OCI-LY1 (cell line): ENCODE results near the gene PRSS23.

Source experiments
- CTCF ChIP-seq: fragments of 200-600 bp; sonication (generic), shearing (Covaris generic); IDR thresholded peaks from 2 replicates; pipeline ENCODE4 v1.5.1; 2017; ENCODE audit warnings: mild to moderate bottlenecking, antibody characterized with exemption, low read length, moderate library complexity, mixed read lengths
- EZH2 ChIP-seq: fragments of 200-600 bp; sonication (generic), shearing (Covaris generic); IDR thresholded peaks from 2 replicates; pipeline ENCODE4 v1.8.0; 2017; ENCODE audit warnings: borderline replicate concordance, mixed run types, mild to moderate bottlenecking, antibody characterized with exemption, low read length, moderate library complexity, mixed read lengths

- TF ChIP-seq CTCF, result no peak
- no peak for TF ChIP-seq EZH2
Observed at GRCh38 chr11:86769219-86769618, 31.1 kb upstream of the PRSS23 start.
